A673 (cell line): Measurements from ENCODE around the gene TAP1. TPM values are rescaled to one million over a fixed set of nuclear protein-coding genes. Genes with fewer than 3 reads are reported as not detected.
"Not testable (repeated sequence)": the region's sequence is repeated elsewhere in the genome, so short reads cannot be mapped to it uniquely, and the experiment has no call there.

ENCODE experiments used
- BruUV-seq: library from RNA; stranded (reverse); fragments of 400-500 nt; replicated peaks from 2 replicates; lab custom pipeline; 2021; lab: Mats Ljungman, UMichigan
- CTCF ChIA-PET: fragments of 300-600 bp; sonication (Branson Sonifier 250); formaldehyde crosslinking; loops from one replicate; lab custom pipeline; 2022; ENCODE audit warnings: antibody characterized with exemption; lab: Charles Lee
- POLR2A ChIA-PET: fragments of 300-600 bp; sonication (Branson Sonifier 250); formaldehyde crosslinking; loops from one replicate; lab custom pipeline; 2022; ENCODE audit warnings: antibody characterized with exemption; ENCODE audit not compliant: low non-redundant PET; lab: Charles Lee
- DNase-seq: peaks from one replicate; pipeline ENCODE4 v3.0.0-alpha.2; 2015; ENCODE audit warnings: low spot score
- H3K27ac ChIP-seq: fragments of 200-600 bp; sonication (generic); 2 replicates; pipeline ENCODE4 v1.5.1; 2016; ENCODE audit warnings: mixed run types, low read depth, mild to moderate bottlenecking, mixed read lengths, antibody characterized with exemption, low read length; ENCODE audit not compliant: poor library complexity, severe bottlenecking
- H3K27me3 ChIP-seq: fragments of 200-600 bp; sonication (generic); replicated peaks from 2 replicates; pipeline ENCODE4 v1.6.1; 2017; ENCODE audit warnings: mixed run types, low read depth, mild to moderate bottlenecking, mixed read lengths, antibody characterized with exemption, low read length; ENCODE audit not compliant: insufficient read depth, poor library complexity
- H3K36me3 ChIP-seq: fragments of 200-600 bp; sonication (generic); 2 replicates; pipeline ENCODE4 v1.6.1; 2016; ENCODE audit warnings: mixed run types, mild to moderate bottlenecking, mixed read lengths, antibody characterized with exemption, low read length; ENCODE audit not compliant: insufficient read depth, poor library complexity, severe bottlenecking
- H3K4me1 ChIP-seq: fragments of 200-600 bp; sonication (generic); 2 replicates; pipeline ENCODE4 v1.6.1; 2017; ENCODE audit warnings: mixed run types, mild to moderate bottlenecking, mixed read lengths, antibody characterized with exemption, low read length; ENCODE audit not compliant: insufficient read depth, poor library complexity, severe bottlenecking
- H3K4me3 ChIP-seq: fragments of 200-600 bp; sonication (generic); 2 replicates; pipeline ENCODE4 v1.5.1; 2016; ENCODE audit warnings: low read depth, mixed run types, mild to moderate bottlenecking, mixed read lengths, low read length; ENCODE audit not compliant: poor library complexity, severe bottlenecking
- H3K9me3 ChIP-seq: fragments of 200-600 bp; sonication (generic); 2 replicates; pipeline ENCODE4 v1.6.1; 2016; ENCODE audit warnings: mixed run types, low read depth, mild to moderate bottlenecking, mixed read lengths, antibody characterized with exemption, low read length; ENCODE audit not compliant: poor library complexity, severe bottlenecking
- EZH2 ChIP-seq: fragments of 200-600 bp; sonication (generic); IDR thresholded peaks from 2 replicates; pipeline ENCODE4 v1.6.1; 2017; ENCODE audit warnings: borderline replicate concordance, low read depth, mild to moderate bottlenecking, mixed read lengths, antibody characterized with exemption, low read length; ENCODE audit not compliant: poor library complexity, severe bottlenecking
- intact Hi-C: fragments of 100-400 bp; cut with micrococcal nuclease; formaldehyde crosslinking; loops from one replicate; pipeline ENCODE4 v1.10.0; 2022; ENCODE audit not compliant: unreplicated experiment
- total RNA-seq: library from RNA; stranded (reverse); gene quantifications from 2 replicates; pipeline ENCODE4 v1.2.3, GENCODE V29; 2021
- TF ChIP-seq, protein P1 (sequence below): fragments of 300-800, 200-600 bp; sonication (generic); conservative IDR thresholded peaks from 2 replicates; pipeline ENCODE4 v1.5.1; 2017; ENCODE audit warnings: low read depth, mild to moderate bottlenecking, antibody characterized with exemption, low read length, moderate library complexity, mixed read lengths

Gene TAP1
- total RNA-seq, 1 experiment from 2014 or later, result 12.3 TPM

DNA sequence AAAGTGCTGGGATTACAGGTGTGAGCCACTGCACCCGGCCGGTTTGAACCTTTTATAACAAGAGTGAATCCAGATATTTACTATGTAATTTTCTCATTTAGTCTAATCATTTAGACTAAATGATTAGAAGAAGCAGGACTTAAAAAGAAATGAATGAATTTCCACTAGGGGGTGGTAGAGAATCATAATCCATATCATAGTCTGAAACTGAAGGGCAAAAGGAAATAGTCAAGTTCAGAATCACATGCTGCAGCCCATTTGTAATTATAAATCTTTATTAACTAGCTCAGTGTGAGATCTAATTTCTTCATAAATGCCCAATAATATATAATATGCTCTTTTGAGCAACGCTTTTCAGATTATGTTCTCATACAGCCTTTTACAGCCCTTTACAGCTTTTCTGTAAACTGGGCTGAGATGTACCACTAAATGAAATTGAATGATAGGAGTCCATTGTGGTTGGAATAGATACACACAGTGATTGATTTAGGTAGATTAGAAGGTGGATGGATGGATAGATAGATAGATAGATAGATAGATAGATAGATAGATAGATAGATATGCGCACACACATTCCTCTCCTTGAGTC lies 32.3 kb upstream of the TAP1 start:
- H3K27me3 ChIP-seq, result no peaks in the 10 kb centered on the region
- ChIA-PET CTCF (interaction anchor here (0.6 to 2.2 kb wide), 5 partner anchors 11 to 103 kb away, joined by 3 to 20 read pairs (median 4); partner anchors contain the start of gene TAP2), POLR2A (no interaction called here)
- no peak overlapping the region for H3K4me3 ChIP-seq
- TF ChIP-seq, protein P1, sequence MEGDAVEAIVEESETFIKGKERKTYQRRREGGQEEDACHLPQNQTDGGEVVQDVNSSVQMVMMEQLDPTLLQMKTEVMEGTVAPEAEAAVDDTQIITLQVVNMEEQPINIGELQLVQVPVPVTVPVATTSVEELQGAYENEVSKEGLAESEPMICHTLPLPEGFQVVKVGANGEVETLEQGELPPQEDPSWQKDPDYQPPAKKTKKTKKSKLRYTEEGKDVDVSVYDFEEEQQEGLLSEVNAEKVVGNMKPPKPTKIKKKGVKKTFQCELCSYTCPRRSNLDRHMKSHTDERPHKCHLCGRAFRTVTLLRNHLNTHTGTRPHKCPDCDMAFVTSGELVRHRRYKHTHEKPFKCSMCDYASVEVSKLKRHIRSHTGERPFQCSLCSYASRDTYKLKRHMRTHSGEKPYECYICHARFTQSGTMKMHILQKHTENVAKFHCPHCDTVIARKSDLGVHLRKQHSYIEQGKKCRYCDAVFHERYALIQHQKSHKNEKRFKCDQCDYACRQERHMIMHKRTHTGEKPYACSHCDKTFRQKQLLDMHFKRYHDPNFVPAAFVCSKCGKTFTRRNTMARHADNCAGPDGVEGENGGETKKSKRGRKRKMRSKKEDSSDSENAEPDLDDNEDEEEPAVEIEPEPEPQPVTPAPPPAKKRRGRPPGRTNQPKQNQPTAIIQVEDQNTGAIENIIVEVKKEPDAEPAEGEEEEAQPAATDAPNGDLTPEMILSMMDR, result peak; percentile 67
- no peak for TF ChIP-seq EZH2
- intact Hi-C loops, result loop anchor here (1.0 to 2.0 kb wide), 2 partner anchors 67 to 100 kb away; partner anchors contain the start of gene HLA-DMA
- no peaks in the 10 kb centered on the region for H3K36me3 ChIP-seq
- no peaks in the 10 kb centered on the region for H3K9me3 ChIP-seq
- DNase-seq, result peak; percentile 79
- H3K27ac ChIP-seq, result no peak overlapping the region
- H3K4me1 ChIP-seq, result peaks cover 5% of the 10 kb centered on the region
- no TSS peak for BruUV-seq

DNA sequence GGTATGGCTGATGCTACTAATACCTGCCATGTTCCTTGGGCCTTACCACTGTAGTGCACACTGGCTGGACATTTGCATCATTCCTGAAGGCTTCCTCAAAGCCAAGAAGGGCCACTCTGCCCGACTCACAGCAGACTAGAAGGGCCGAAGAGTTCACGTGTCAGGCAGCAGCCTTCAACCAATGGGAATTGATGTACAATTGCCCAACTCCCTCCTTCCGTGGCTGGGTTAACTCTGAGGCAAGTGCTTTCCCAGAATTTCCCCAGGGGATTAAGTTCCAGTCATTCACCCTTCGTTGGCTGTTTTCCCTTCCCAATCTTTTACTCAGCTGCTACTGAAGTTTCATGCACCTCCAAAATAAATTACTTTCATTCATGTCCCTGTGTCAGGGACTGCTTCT lies 30.3 kb upstream of the TAP1 start:
- intact Hi-C loops, result no loop called here
- peaks cover 5% of the 10 kb centered on the region for H3K4me1 ChIP-seq
- no TSS peak for BruUV-seq
- peak; percentile 65 for DNase-seq
- POLR2A ChIA-PET, result no interaction called here
- no peak overlapping the region for H3K27ac ChIP-seq
- H3K27me3 ChIP-seq, result no peaks in the 10 kb centered on the region
- CTCF ChIA-PET, result interaction anchor here (0.5 to 1.1 kb wide), 3 partner anchors 11 to 103 kb away, joined by 3 to 4 read pairs (median 3); no protein-coding TSS in a partner anchor
- no peak overlapping the region for H3K4me3 ChIP-seq
- TF ChIP-seq EZH2, result no peak
- TF ChIP-seq, protein P1, result no peak
- no peaks in the 10 kb centered on the region for H3K9me3 ChIP-seq
- no peaks in the 10 kb centered on the region for H3K36me3 ChIP-seq

DNA sequence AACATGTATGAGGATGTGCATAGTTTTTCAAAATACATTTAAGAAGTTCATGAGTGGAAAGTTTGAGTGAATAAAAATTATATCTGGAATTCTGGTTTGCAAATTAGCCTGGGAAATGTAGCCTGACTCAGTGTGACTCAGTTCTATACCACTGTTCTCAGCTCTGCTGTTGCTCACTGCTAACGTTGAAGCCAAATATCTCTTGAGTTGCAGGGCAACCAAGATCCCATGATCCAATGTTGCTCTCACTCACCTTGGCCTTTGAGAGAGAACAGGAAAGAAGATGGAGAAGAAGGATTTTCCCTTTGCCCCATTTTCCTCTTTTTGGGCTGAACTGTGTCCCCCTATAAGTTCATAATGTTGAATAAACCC lies 29.4 kb upstream of the TAP1 start:
- Histone ChIP-seq H3K36me3 (no peaks in the 10 kb centered on the region), H3K9me3 (no peaks in the 10 kb centered on the region), H3K27me3 (peaks cover 1% of the 10 kb centered on the region), H3K4me1 (peaks cover 5% of the 10 kb centered on the region), H3K27ac (no peak overlapping the region), H3K4me3 (no peak overlapping the region)
- BruUV-seq, result no TSS peak
- intact Hi-C loops, result no loop called here
- POLR2A ChIA-PET, result no interaction called here
- CTCF ChIA-PET, result no interaction called here
- TF ChIP-seq, protein P1, result no peak
- no peak for TF ChIP-seq EZH2
- DNase-seq, result no peak

DNA sequence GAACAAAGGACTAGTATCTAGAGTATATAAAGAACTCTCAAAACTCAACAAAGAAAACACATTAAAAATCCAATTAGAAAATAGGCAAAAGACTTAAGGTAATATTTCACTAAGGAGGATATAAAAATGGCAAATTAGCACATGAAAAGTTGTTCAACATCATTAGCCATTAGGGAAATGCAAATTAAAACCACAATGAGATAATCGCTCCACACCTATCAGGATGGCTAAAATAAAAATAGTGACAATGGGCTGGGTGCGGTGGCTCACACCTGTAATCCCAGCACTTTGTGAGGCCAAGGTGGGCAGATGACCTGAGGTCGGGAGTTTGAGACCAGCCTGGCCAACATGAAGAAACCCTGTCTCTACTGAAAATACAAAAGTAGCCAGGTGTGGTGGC lies 27.5 kb upstream of the TAP1 start:
- peaks cover 17% of the 10 kb centered on the region for H3K27me3 ChIP-seq
- DNase-seq, BruUV-seq, H3K4me1 ChIP-seq, H3K27ac ChIP-seq, CTCF ChIA-PET, H3K4me3 ChIP-seq, H3K36me3 ChIP-seq, POLR2A ChIA-PET, intact Hi-C loops, H3K9me3 ChIP-seq: not testable (repeated sequence)
